Astrocyte of the cerebellum (primary cell): ENCODE measurements around the gene XRCC3.
A peak's percentile ranks its signal among the peaks of the same experiment; 100 is the strongest.

ENCODE experiments used
- DNase-seq: peaks from one replicate; pipeline ENCODE4 v3.0.0-alpha.2; 2011; ENCODE audit warnings: low read depth
- H3K4me3 ChIP-seq: 2 replicates; pipeline ENCODE4 v1.5.1; 2011; ENCODE audit warnings: mild to moderate bottlenecking, low read depth, low read length, moderate library complexity
- CTCF ChIP-seq: IDR thresholded peaks from 2 replicates; pipeline ENCODE4 v1.5.1; 2012; ENCODE audit warnings: low read length, low read depth, moderate library complexity, mild to moderate bottlenecking; ENCODE audit errors: missing control alignments
- in situ Hi-C: cut with HindIII; loops from 2 replicates; pipeline ENCODE4 v1.10.0; 2017; ENCODE audit warnings: low sequenced_read_pairs

The XRCC3 gene

GRCh38 chr14:103715052-103716000 lies at the start of gene XRCC3, which contains the start of gene ZFYVE21:
TSS of gene XRCC3 (minus strand) at chr14:103715451. CDS start at chr14:103711087, 4,364 bp downstream.
TSS of gene ZFYVE21 (plus strand) at chr14:103715810. CDS start at chr14:103715842, 32 bp downstream.
- peak within 1 kb of the TSS; percentile 65 for H3K4me3 ChIP-seq
- in situ Hi-C loops, result no loop called here
- peak; percentile 98 for DNase-seq
- no peak for TF ChIP-seq CTCF

- no peak overlapping the region for H3K4me3 ChIP-seq
- in situ Hi-C loops, result no loop called here
- no peak for DNase-seq
- TF ChIP-seq CTCF, result no peak
Measured at GRCh38 chr14:103763730-103764488, 48.7 kb upstream of the XRCC3 start.

- no peak for TF ChIP-seq CTCF
- in situ Hi-C loops, result no loop called here
- no peak for DNase-seq
- no peak overlapping the region for H3K4me3 ChIP-seq
Measured at GRCh38 chr14:103762541-103762940, 47.3 kb upstream of the XRCC3 start.

- H3K4me3 ChIP-seq, result no peak overlapping the region
- in situ Hi-C loops, result no loop called here
- TF ChIP-seq CTCF, result no peak
- DNase-seq, result no peak
Measured at GRCh38 chr14:103762036-103762435, 46.8 kb upstream of the XRCC3 start.

- in situ Hi-C loops, result no loop called here
- DNase-seq, result no peak
- no peak overlapping the region for H3K4me3 ChIP-seq
- no peak for TF ChIP-seq CTCF
Measured at GRCh38 chr14:103758059-103758776, 43.0 kb upstream of the XRCC3 start.

- TF ChIP-seq CTCF, result no peak
- in situ Hi-C loops, result no loop called here
- no peak overlapping the region for H3K4me3 ChIP-seq
- DNase-seq, result no peak
Measured at GRCh38 chr14:103755060-103755459, 39.8 kb upstream of the XRCC3 start.
